Measurements from ENCODE around the gene SOX13. TPM values are rescaled to one million over a fixed set of nuclear protein-coding genes. Genes with fewer than 3 reads are reported as not detected.

SOX13 gene
- total RNA-seq, 4 donors from 2014 or later: 15.6 to 31.1 (median 16.3) TPM

- peaks cover 4 to 14% of the 10 kb centered on the region in 2 donors for H3K4me1 ChIP-seq
- in situ Hi-C loops (cut with MboI; ENCODE audit: low sequenced_read_pairs in 4 of 4): loop anchor here in 3 of 4 donors (10.0 kb wide), 2 partner anchors 54 to 64 kb away; no protein-coding TSS in a partner anchor
- no peak for DNase-seq
- no peaks in the 10 kb centered on the region for H3K36me3 ChIP-seq
- no peak for TF ChIP-seq POLR2A (IDR thresholded peaks at IDR 0.05)
- no peak for TF ChIP-seq CTCF (IDR thresholded peaks at IDR 0.05 in 4 of 5, conservative IDR thresholded peaks at IDR 0.05 in 1 of 5)
- H3K27ac ChIP-seq: no peak overlapping the region
- no peaks in the 10 kb centered on the region for H3K27me3 ChIP-seq
- intact Hi-C loops (cut with DNase I; ENCODE audit: low total_unique reads): loop anchor here (10.0 kb wide), 1 partner anchor 806 kb away; no protein-coding TSS in a partner anchor
- H3K4me3 ChIP-seq: no peak overlapping the region
- no peak for ATAC-seq
- H3K9me3 ChIP-seq: no peaks in the 10 kb centered on the region
These were observed 2.0 kb upstream of the SOX13 start for GRCh38 chr1:204070895-204071294.

- Histone ChIP-seq H3K4me3 (peak overlapping the region; percentile 85 to 91 (median 88)), H3K4me1 (peaks cover 27 to 34% of the 10 kb centered on the region in 2 donors), H3K27ac (peak overlapping the region; percentile 76 to 94 (median 90)), H3K27me3 (no peaks in the 10 kb centered on the region), H3K36me3 (no peaks in the 10 kb centered on the region), H3K9me3 (no peaks in the 10 kb centered on the region)
- DNase-seq (no peak), ATAC-seq (peak; percentile 13 to 30)
- TF ChIP-seq POLR2A (IDR thresholded peaks at IDR 0.05): no peak
- no peak for TF ChIP-seq CTCF (IDR thresholded peaks at IDR 0.05 in 4 of 5, conservative IDR thresholded peaks at IDR 0.05 in 1 of 5)
- intact Hi-C loops (cut with DNase I; ENCODE audit: low total_unique reads) (loop anchor here (1.0 to 10.0 kb wide), 2 partner anchors 55 to 809 kb away; no protein-coding TSS in a partner anchor), in situ Hi-C loops (cut with MboI; ENCODE audit: low sequenced_read_pairs in 4 of 4) (loop anchor here in 3 of 4 donors (10.0 kb wide), 2 partner anchors 51 to 61 kb away; no protein-coding TSS in a partner anchor)
These were observed 940 bp downstream of the SOX13 start for GRCh38 chr1:204073837-204074273.

- H3K36me3 ChIP-seq: no peaks in the 10 kb centered on the region
- intact Hi-C loops (cut with DNase I; ENCODE audit: low total_unique reads): loop anchor here (10.0 kb wide), 1 partner anchor 810 kb away; no protein-coding TSS in a partner anchor
- H3K27me3 ChIP-seq: no peaks in the 10 kb centered on the region
- in situ Hi-C loops (cut with MboI; ENCODE audit: low sequenced_read_pairs in 4 of 4): loop anchor here (5.0 to 10.0 kb wide), 3 partner anchors 50 to 60 kb away; no protein-coding TSS in a partner anchor
- ATAC-seq: peak; percentile 27 to 43
- H3K27ac ChIP-seq: peak overlapping the region; percentile 76 to 94 (median 90)
- H3K9me3 ChIP-seq: no peaks in the 10 kb centered on the region
- TF ChIP-seq POLR2A (IDR thresholded peaks at IDR 0.05) (peak in 1 of 2 donors; percentile 22), CTCF (IDR thresholded peaks at IDR 0.05 in 4 of 5, conservative IDR thresholded peaks at IDR 0.05 in 1 of 5) (no peak)
- peak overlapping the region; percentile 85 to 91 (median 88) for H3K4me3 ChIP-seq
- DNase-seq: peak; percentile 45 to 56
- H3K4me1 ChIP-seq: peaks cover 33 to 41% of the 10 kb centered on the region in 2 donors
These were observed 1.6 kb downstream of the SOX13 start for GRCh38 chr1:204074274-204075138.

- H3K36me3 ChIP-seq: no peaks in the 10 kb centered on the region
- peaks cover 39 to 47% of the 10 kb centered on the region in 2 donors for H3K4me1 ChIP-seq
- H3K27me3 ChIP-seq: no peaks in the 10 kb centered on the region
- TF ChIP-seq CTCF (IDR thresholded peaks at IDR 0.05 in 4 of 5, conservative IDR thresholded peaks at IDR 0.05 in 1 of 5) (no peak), POLR2A (IDR thresholded peaks at IDR 0.05) (no peak)
- H3K9me3 ChIP-seq: no peaks in the 10 kb centered on the region
- intact Hi-C loops (cut with DNase I; ENCODE audit: low total_unique reads): loop anchor here (10.0 kb wide), 1 partner anchor 810 kb away; no protein-coding TSS in a partner anchor
- peak overlapping the region; percentile 76 to 94 (median 90) for H3K27ac ChIP-seq
- no peak for DNase-seq
- ATAC-seq: no peak
- H3K4me3 ChIP-seq: peak overlapping the region; percentile 85 to 91 (median 88)
- in situ Hi-C loops (cut with MboI; ENCODE audit: low sequenced_read_pairs in 4 of 4): loop anchor here (5.0 to 10.0 kb wide), 3 partner anchors 50 to 60 kb away; no protein-coding TSS in a partner anchor
These were observed 2.2 kb downstream of the SOX13 start for GRCh38 chr1:204075139-204075521.

Data from gastrocnemius medialis (tissue), 4 donors.